Bronchial epithelial cell (primary cell): Measurements from ENCODE around the gene PARN. TPM values are rescaled to one million over a fixed set of nuclear protein-coding genes. Genes with fewer than 3 reads are reported as not detected.

ENCODE experiments used
- DNase-seq: peaks from one replicate; pipeline ENCODE4 v3.0.0-alpha.2; 2010; ENCODE audit warnings: low read depth
- FAIRE-seq: peaks from 2 replicates; lab custom pipeline; 2011; peaks lifted over from hg19 to GRCh38; lab: Jason Lieb, UNC
- H3K27me3 ChIP-seq: 2 replicates; pipeline ENCODE4 v1.5.1; 2011; ENCODE audit warnings: low read length; ENCODE audit not compliant: control insufficient read depth, insufficient read depth
- H3K36me3 ChIP-seq: 2 replicates; pipeline ENCODE4 v1.5.1; 2011; ENCODE audit warnings: low read length; ENCODE audit not compliant: control insufficient read depth, insufficient read depth
- H3K4me3 ChIP-seq: 2 replicates; pipeline ENCODE4 v1.5.1; 2011; ENCODE audit warnings: mild to moderate bottlenecking, low read depth, low read length, control low read depth
- CTCF ChIP-seq: IDR thresholded peaks from 2 replicates; pipeline ENCODE4 v1.5.1; 2011; ENCODE audit warnings: mild to moderate bottlenecking, moderate library complexity, low read length, control low read depth, inconsistent platforms; ENCODE audit not compliant: insufficient read depth, severe bottlenecking
- total RNA-seq: library from RNA; depleted of rRNA; stranded (reverse); fragments of >200 nt; gene quantifications from 2 replicates; pipeline ENCODE4 v1.2.1, GENCODE V29; 2014

The PARN gene
- total RNA-seq, 1 donor from 2014 or later: 18.7 TPM

- TF ChIP-seq CTCF: no peak
- Histone ChIP-seq H3K36me3 (no peaks in the 10 kb centered on the region), H3K27me3 (no peaks in the 10 kb centered on the region), H3K4me3 (no peak overlapping the region)
- FAIRE-seq (no peak), DNase-seq (peak; percentile 74)
Observed at GRCh38 chr16:14464796-14465195, 165.3 kb downstream of the PARN start.

DNA sequence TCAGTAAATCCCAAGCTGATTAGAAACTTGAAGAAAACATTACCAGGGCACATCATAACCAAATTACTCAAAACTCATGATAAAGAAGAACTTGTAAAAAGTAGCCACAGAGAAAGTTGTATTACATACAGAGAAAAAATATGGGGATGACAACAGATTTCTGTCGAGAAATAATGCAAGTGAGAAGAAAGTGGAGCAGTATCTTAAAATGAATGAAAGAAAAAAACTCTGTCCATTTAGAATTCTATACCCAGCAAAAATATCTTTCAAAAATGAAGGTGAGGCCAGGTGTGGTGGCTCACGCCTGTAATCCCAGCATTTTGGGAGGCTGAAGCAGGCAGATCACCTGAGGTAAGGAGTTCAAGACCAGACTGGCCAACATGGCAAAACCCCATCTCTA lies 165.9 kb downstream of the PARN start:
- no peaks in the 10 kb centered on the region for H3K36me3 ChIP-seq
- FAIRE-seq (no peak), DNase-seq (no peak)
- no peaks in the 10 kb centered on the region for H3K27me3 ChIP-seq
- no peak overlapping the region for H3K4me3 ChIP-seq
- TF ChIP-seq CTCF: no peak

DNA sequence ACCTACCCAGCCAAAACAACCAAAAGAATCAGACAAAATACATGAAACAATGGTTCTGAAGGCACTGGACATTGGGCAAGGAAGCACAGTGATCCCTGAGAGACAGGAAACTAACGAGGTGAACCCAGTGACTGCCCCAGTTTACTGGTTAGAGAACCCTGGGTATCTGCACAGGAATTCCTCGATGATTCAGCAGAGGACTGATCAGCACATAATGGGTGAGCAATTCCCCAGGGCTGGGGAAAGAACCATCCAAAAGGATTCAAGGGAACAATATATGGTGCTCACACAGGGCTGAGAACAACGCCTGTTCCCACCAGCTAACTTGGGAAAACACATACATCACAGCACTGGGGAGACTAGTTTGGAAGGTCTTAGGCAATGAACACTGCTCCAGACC lies 167.2 kb downstream of the PARN start:
- Histone ChIP-seq H3K27me3 (no peaks in the 10 kb centered on the region), H3K4me3 (no peak overlapping the region), H3K36me3 (no peaks in the 10 kb centered on the region)
- FAIRE-seq: no peak
- peak; percentile 79 for DNase-seq
- no peak for TF ChIP-seq CTCF

DNA sequence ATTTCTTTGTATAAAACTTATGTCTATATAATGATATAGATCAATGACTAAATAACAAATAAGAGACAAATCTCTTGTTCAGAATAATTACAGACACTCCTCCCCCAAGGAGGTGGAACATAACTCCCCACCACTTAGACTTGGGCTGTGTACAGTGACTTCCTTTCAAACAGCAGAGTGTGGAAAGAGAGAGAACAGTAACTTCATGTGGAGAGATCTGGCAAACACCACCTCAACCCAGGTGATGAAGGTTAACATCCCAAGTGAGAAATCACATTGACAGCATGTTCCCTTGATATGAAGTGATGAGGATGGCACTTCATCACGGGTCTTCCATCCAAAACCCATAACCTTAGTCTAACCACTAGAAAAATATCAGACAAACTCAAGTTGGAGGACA lies 169.3 kb downstream of the PARN start:
- H3K4me3 ChIP-seq: no peak overlapping the region
- TF ChIP-seq CTCF: no peak
- FAIRE-seq (peak; percentile 64), DNase-seq (no peak)
- no peaks in the 10 kb centered on the region for H3K36me3 ChIP-seq
- H3K27me3 ChIP-seq: no peaks in the 10 kb centered on the region

GRCh38 chr16:14458576-14458975 lies 171.5 kb downstream of the PARN start:
- Histone ChIP-seq H3K27me3 (no peaks in the 10 kb centered on the region), H3K36me3 (no peaks in the 10 kb centered on the region), H3K4me3 (no peak overlapping the region)
- FAIRE-seq: no peak
- TF ChIP-seq CTCF: no peak
- DNase-seq: no peak

DNA sequence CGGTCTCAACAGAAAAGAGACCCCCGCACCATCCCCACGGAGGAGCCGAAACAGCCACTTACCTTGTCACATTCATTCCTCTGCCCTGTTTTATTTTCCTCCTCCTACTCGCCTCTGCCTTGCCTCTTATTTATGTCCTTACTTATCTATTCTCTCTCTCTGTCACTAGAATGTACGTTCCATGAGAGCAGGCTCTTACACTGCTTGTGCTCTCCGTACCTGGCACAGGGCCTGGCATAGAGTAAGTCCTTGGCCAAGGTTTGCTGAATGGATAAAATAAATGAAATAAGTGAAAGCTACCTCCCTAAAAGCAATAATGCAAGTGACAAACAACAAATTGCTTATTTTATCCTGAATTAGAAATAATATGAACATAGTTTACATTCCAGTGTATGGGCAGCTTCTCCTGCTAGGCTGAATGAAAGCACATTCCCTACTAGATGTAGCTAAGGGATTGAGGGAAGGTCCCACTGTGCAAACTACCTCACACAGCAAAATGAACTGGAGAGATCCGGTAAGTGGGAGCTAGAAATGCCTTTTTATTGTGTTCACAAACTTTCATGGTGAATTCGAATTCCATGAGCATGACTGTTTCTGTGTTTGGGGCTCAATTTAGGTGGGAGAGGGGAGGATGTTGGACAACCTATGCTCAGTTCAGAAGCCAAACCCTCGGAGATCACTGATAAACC lies 173.1 kb downstream of the PARN start:
- TF ChIP-seq CTCF: no peak
- FAIRE-seq (no peak), DNase-seq (no peak)

More for the DNA sequence above, 173.1 kb downstream of the PARN start:
- Histone ChIP-seq H3K4me3 (no peak overlapping the region), H3K27me3 (no peaks in the 10 kb centered on the region), H3K36me3 (no peaks in the 10 kb centered on the region)
